GM12878 (cell line): ENCODE results near the gene MOG. TPM values are rescaled to one million over a fixed set of nuclear protein-coding genes. Genes with fewer than 3 reads are reported as not detected.

ENCODE experiments used
- ATAC-seq: fragments of 200-7000 bp; cut with Tn5 transposase; 3 replicates; pipeline ENCODE4 v1.9.1; 2020; ENCODE audit warnings: mild to moderate bottlenecking, moderate library complexity
- BruUV-seq: library from RNA; stranded (reverse); fragments of 400-500 nt; replicated peaks from 2 replicates; lab custom pipeline; 2021; lab: Mats Ljungman, UMichigan
- CTCF ChIA-PET: fragments of 300-600 bp; sonication (Branson Sonifier 250); formaldehyde crosslinking; extraction: SDS; loops from one replicate; lab custom pipeline; 2021; ENCODE audit warnings: inconsistent platforms; lab: Yijun Ruan, JAX
- POLR2A ChIA-PET: fragments of 350-600 bp; formaldehyde crosslinking; extraction: SDS; loops from one replicate; lab custom pipeline; 2021; ENCODE audit warnings: inconsistent platforms; lab: Charles Lee
- RAD21 ChIA-PET: fragments of 300-600 bp; sonication (Branson Sonifier 250); formaldehyde crosslinking; loops from one replicate; lab custom pipeline; 2023; ENCODE audit warnings: antibody characterized with exemption; ENCODE audit not compliant: unreplicated experiment; lab: Charles Lee
- SMC1A ChIA-PET: fragments of 300-600 bp; sonication (Branson Sonifier 250); formaldehyde crosslinking; loops from one replicate; lab custom pipeline; 2023; ENCODE audit not compliant: unreplicated experiment, uncharacterized antibody; lab: Charles Lee
- DNase-seq: peaks from one replicate; pipeline ENCODE4 v3.0.0-alpha.2; 2011; ENCODE audit warnings: low read depth, low spot score
- FAIRE-seq: peaks from 3 replicates; lab custom pipeline; 2011; peaks lifted over from hg19 to GRCh38; lab: Jason Lieb, UNC
- H2AFZ ChIP-seq: 2 replicates; pipeline ENCODE4 v1.6.0; 2011; ENCODE audit warnings: low read depth, low read length, control low read depth; ENCODE audit not compliant: control insufficient read depth
- H3K27ac ChIP-seq: 2 replicates; pipeline ENCODE4 v1.5.1; 2011; ENCODE audit warnings: control low read depth; ENCODE audit not compliant: control insufficient read depth, insufficient read depth
- H3K27me3 ChIP-seq, 2 experiments: replicated peaks in 1 of 2; 2 replicates each; pipeline versions ENCODE4 v1.6.0 to v1.6.1; 2011; ENCODE audit warnings: low read length in 1 of 2; ENCODE audit not compliant: control insufficient read depth in 2 of 2, insufficient read depth in 2 of 2
- H3K36me3 ChIP-seq, 2 experiments: 2 replicates each; pipeline ENCODE4 v1.5.1; 2011; ENCODE audit warnings: low read length in 1 of 2; ENCODE audit not compliant: control insufficient read depth in 2 of 2, insufficient read depth in 2 of 2
- H3K4me1 ChIP-seq: 2 replicates; pipeline ENCODE4 v1.6.1; 2011; ENCODE audit warnings: mild to moderate bottlenecking, low read length, moderate library complexity, mixed read lengths; ENCODE audit not compliant: control insufficient read depth, insufficient read depth
- H3K4me2 ChIP-seq: 2 replicates; pipeline ENCODE4 v1.6.0; 2011; ENCODE audit warnings: control low read depth; ENCODE audit not compliant: control insufficient read depth, insufficient read depth
- H3K4me3 ChIP-seq: fragments of 200-600 bp; sonication (generic); 2 replicates; pipeline ENCODE4 v1.5.1; 2016
- H3K79me2 ChIP-seq: 2 replicates; pipeline ENCODE4 v1.6.0; 2011; ENCODE audit warnings: low read length; ENCODE audit not compliant: control insufficient read depth, insufficient read depth
- H3K9ac ChIP-seq: 2 replicates; pipeline ENCODE4 v1.8.0; 2011; ENCODE audit warnings: low read length, control low read depth, mixed read lengths; ENCODE audit not compliant: control insufficient read depth, insufficient read depth
- H3K9me3 ChIP-seq: replicated peaks from 3 replicates; pipeline ENCODE4 v1.5.1; 2011; ENCODE audit warnings: mild to moderate bottlenecking, low read length; ENCODE audit not compliant: control insufficient read depth, insufficient read depth
- H4K20me1 ChIP-seq: 2 replicates; pipeline ENCODE4 v1.6.0; 2011; ENCODE audit not compliant: control insufficient read depth, insufficient read depth
- ATF7 ChIP-seq: fragments of 450-650 bp; IDR thresholded peaks from 2 replicates; pipeline ENCODE4 v1.6.1; 2016; ENCODE audit warnings: low read depth, mild to moderate bottlenecking
- BMI1 ChIP-seq: fragments of 450-650 bp; IDR thresholded peaks from 2 replicates; pipeline ENCODE4 v1.6.1; 2016; ENCODE audit warnings: mild to moderate bottlenecking, moderate library complexity, borderline replicate concordance
- BRCA1 ChIP-seq: IDR thresholded peaks from 2 replicates; pipeline ENCODE4 v1.6.1; 2011; ENCODE audit warnings: low read depth, low read length, improper control_type of control experiment
- CBFB ChIP-seq: IDR thresholded peaks from 2 replicates; pipeline ENCODE4 v1.6.1; 2016; ENCODE audit warnings: antibody characterized with exemption, low read depth
- CEBPB ChIP-seq, 2 experiments: fragments of 150-350 bp in 1 of 2; IDR thresholded peaks; 2 replicates each; pipeline ENCODE4 v1.6.1; 2012 to 2014; ENCODE audit warnings: low read depth in 2 of 2, low read length in 2 of 2, borderline replicate concordance in 1 of 2, inconsistent platforms in 1 of 2
- CTCF ChIP-seq, 3 experiments: IDR thresholded peaks in 2 of 3; conservative IDR thresholded peaks in 1 of 3; 2 replicates each; pipeline ENCODE4 v1.5.1; 2011; ENCODE audit warnings: low read depth in 3 of 3, low read length in 3 of 3, mild to moderate bottlenecking in 3 of 3, control low read depth in 2 of 3, moderate library complexity in 2 of 3, inconsistent platforms in 1 of 3, mixed read lengths in 1 of 3; ENCODE audit not compliant: control insufficient read depth in 2 of 3, insufficient read depth in 1 of 3; ENCODE audit errors: extremely low read depth in 1 of 3
- IKZF2 ChIP-seq, 2 experiments: fragments of 450-650 bp; IDR thresholded peaks; 2 replicates each; pipeline ENCODE4 v1.6.1; 2017; ENCODE audit warnings: mild to moderate bottlenecking in 2 of 2, moderate library complexity in 2 of 2
- KDM1A ChIP-seq: fragments of 200-600 bp; sonication (generic); IDR thresholded peaks from 2 replicates; pipeline ENCODE4 v1.6.1; 2016; ENCODE audit warnings: borderline replicate concordance
- NBN ChIP-seq: fragments of 450-650 bp; IDR thresholded peaks from 2 replicates; pipeline ENCODE4 v1.6.1; 2016
- NFYA ChIP-seq: IDR thresholded peaks from 2 replicates; pipeline ENCODE4 v1.6.1; 2011; ENCODE audit warnings: low read depth, mild to moderate bottlenecking, low read length, improper control_type of control experiment, borderline replicate concordance
- NR2C1 ChIP-seq: fragments of 450-650 bp; IDR thresholded peaks from 2 replicates; pipeline ENCODE4 v1.6.1; 2017; ENCODE audit warnings: antibody characterized with exemption, mild to moderate bottlenecking, moderate library complexity
- NR2C2 ChIP-seq: IDR thresholded peaks from 2 replicates; pipeline ENCODE4 v1.6.1; 2011; ENCODE audit warnings: borderline replicate concordance, low read depth; ENCODE audit not compliant: control insufficient read depth, insufficient read length
- RCOR1 ChIP-seq: conservative IDR thresholded peaks from 2 replicates; pipeline ENCODE4 v1.6.1; 2012; ENCODE audit warnings: low read depth, low read length, improper control_type of control experiment
- RELB ChIP-seq: fragments of 450-650 bp; IDR thresholded peaks from 2 replicates; pipeline ENCODE4 v1.6.1; 2017; ENCODE audit warnings: low read depth, mild to moderate bottlenecking, moderate library complexity
- RUNX3 ChIP-seq: IDR thresholded peaks from 2 replicates; pipeline ENCODE4 v1.6.1; 2012; ENCODE audit warnings: low read length, inconsistent platforms
- SIN3A ChIP-seq: IDR thresholded peaks from 2 replicates; pipeline ENCODE4 v1.6.1; 2012; ENCODE audit warnings: low read depth, low read length, improper control_type of control experiment
- SMARCA5 ChIP-seq: fragments of 450-650 bp; IDR thresholded peaks from 2 replicates; pipeline ENCODE4 v1.6.1; 2017; ENCODE audit warnings: mild to moderate bottlenecking
- SMC3 ChIP-seq: IDR thresholded peaks from 2 replicates; pipeline ENCODE4 v1.6.1; 2011; ENCODE audit warnings: low read length, improper control_type of control experiment, borderline replicate concordance
- TARDBP ChIP-seq: IDR thresholded peaks from 2 replicates; pipeline ENCODE4 v1.6.1; 2016; ENCODE audit warnings: borderline replicate concordance
- TCF3 ChIP-seq: IDR thresholded peaks from 2 replicates; pipeline ENCODE4 v1.6.1; 2012; ENCODE audit warnings: low read depth, mild to moderate bottlenecking, low read length, borderline replicate concordance; ENCODE audit not compliant: insufficient read depth
- TCF7 ChIP-seq: IDR thresholded peaks from 2 replicates; pipeline ENCODE4 v1.6.1; 2014; ENCODE audit warnings: antibody characterized with exemption, borderline replicate concordance
- ZNF217 ChIP-seq: fragments of 450-650 bp; IDR thresholded peaks from 2 replicates; pipeline ENCODE4 v1.6.1; 2017; ENCODE audit warnings: antibody characterized with exemption, mild to moderate bottlenecking
- WGBS: methylation state at CpG from one replicate; pipeline ENCODE4 v1.1.6; 2016; ENCODE audit warnings: low lambda C conversion rate; ENCODE audit not compliant: insufficient replicate concordance, insufficient coverage; ENCODE audit errors: missing lambda C conversion rate; 5-methylcytosine and 5-hydroxymethylcytosine counted together
- in situ Hi-C: fragments of 300-500 bp; cut with MboI; formaldehyde crosslinking; loops from 9 replicates; pipeline ENCODE4 v1.14.3; 2018; ENCODE audit warnings: mixed read lengths
- intact Hi-C: fragments of 100-400 bp; cut with micrococcal nuclease; formaldehyde crosslinking; loops from one replicate; pipeline ENCODE4 v1.14.2; 2022; ENCODE audit not compliant: unreplicated experiment
- polyA plus RNA-seq, 11 experiments: library from polyadenylated mRNA; depleted of rRNA in 4 of 11; unstranded in 6 of 11; stranded (reverse) in 5 of 11; fragments of >200 nt; fragmentation: Nextera tagmentation in 4 of 11; fragmentation: Illumina TruSeq in 1 of 11; extraction: Ambion mirVana in 4 of 11; extraction: Trizol in 1 of 11; gene quantifications; 1 replicate in 1 of 11; 2 replicates in 10 of 11; pipeline versions ENCODE4 v1.2.1 to v1.2.3, GENCODE V29; 2011 to 2016; ENCODE audit warnings: inconsistent platforms in 2 of 11, missing spikeins in 2 of 11, low read depth in 1 of 11
- total RNA-seq, 4 experiments: library from RNA; depleted of rRNA in 3 of 4; stranded (reverse); fragments of >200 nt in 3 of 4; fragmentation: Illumina TruSeq in 1 of 4; extraction: Trizol in 1 of 4; gene quantifications; 2 replicates each; pipeline versions ENCODE4 v1.2.1 to v1.2.3, GENCODE V29; 2013 to 2021

MOG gene
- total and polyA plus RNA-seq, 10 of the 15 experiments (the other 5 are each of a cell fraction or from before 2014, with no cell fraction given): not detected

- peaks cover 12% of the 10 kb centered on the region for H3K4me1 ChIP-seq
- H3K27me3 ChIP-seq: no peaks in the 10 kb centered on the region
- in situ Hi-C loops: no loop called here
- H3K36me3 ChIP-seq: no peaks in the 10 kb centered on the region
- no TSS peak for BruUV-seq
- FAIRE-seq (peak; percentile 78), DNase-seq (no peak), ATAC-seq (peak; percentile 45)
- no peaks in the 10 kb centered on the region for H3K9me3 ChIP-seq
- no peak overlapping the region for H3K4me2 ChIP-seq
- SMC1A ChIA-PET: interaction anchor here (0.6 to 1.8 kb wide), 4 partner anchors 44 to 102 kb away, joined by 3 to 9 read pairs (median 4); no protein-coding TSS in a partner anchor
- no peaks in the 10 kb centered on the region for H4K20me1 ChIP-seq
- H2AFZ ChIP-seq: no peak overlapping the region
- RAD21 ChIA-PET: no interaction called here
- no peak overlapping the region for H3K27ac ChIP-seq
- H3K79me2 ChIP-seq: no peaks in the 10 kb centered on the region
- intact Hi-C loops: loop anchor here (2.0 to 10.0 kb wide), 3 partner anchors 45 to 183 kb away; no protein-coding TSS in a partner anchor
- CTCF ChIA-PET: interaction anchor here (0.5 to 9.9 kb wide), 18 partner anchors 7 to 409 kb away, joined by 3 to 113 read pairs (median 16); partner anchors contain the start of genes GABBR1, OR12D3 and POLR1H
- no peak overlapping the region for H3K4me3 ChIP-seq
- WGBS: 34% methylated on average over 5 of the region's 8 CpGs
- no peak overlapping the region for H3K9ac ChIP-seq
- POLR2A ChIA-PET: interaction anchor here (1.5 kb wide), 1 partner anchor 18 kb away, joined by 4 read pairs; the partner anchor contains the start of gene GABBR1
- no peak for TF ChIP-seq RCOR1
- no peak for TF ChIP-seq IKZF2 (IDR thresholded peaks at IDR 0.05)
- TF ChIP-seq CTCF (IDR thresholded peaks at IDR 0.05 in 2 of 3, conservative IDR thresholded peaks at IDR 0.05 in 1 of 3; ENCODE audit: control insufficient read depth in 2 of 3, extremely low read depth in 1 of 3, insufficient read depth in 1 of 3, low read depth in 3 of 3, low read length in 3 of 3): peak; percentile 51 to 68 (median 60); a peak in 5 of 6 replicates
- no peak for TF ChIP-seq TARDBP
- no peak for TF ChIP-seq NR2C2
- TF ChIP-seq ZNF217: no peak
- no peak for TF ChIP-seq TCF3
- TF ChIP-seq KDM1A: no peak
- no peak for TF ChIP-seq CEBPB (IDR thresholded peaks at IDR 0.05; ENCODE audit: borderline replicate concordance in 1 of 2, low read depth in 2 of 2, low read length in 2 of 2)
- TF ChIP-seq BMI1: no peak
- TF ChIP-seq NFYA: no peak
- 0 out of 2 replicates have a peak, but pooled peaks have one; percentile 14 for TF ChIP-seq SMARCA5
- no peak for TF ChIP-seq TCF7
- no peak for TF ChIP-seq RUNX3
- TF ChIP-seq NBN: no peak
- no peak for TF ChIP-seq BRCA1
- TF ChIP-seq ATF7: no peak
- no peak for TF ChIP-seq RELB
- no peak for TF ChIP-seq CBFB
- no peak for TF ChIP-seq NR2C1
- TF ChIP-seq SMC3: peak; percentile 15; the same call in 1 of the 2 replicates
- no peak for TF ChIP-seq SIN3A
Measured at GRCh38 chr6:29651413-29652197, 5.3 kb upstream of the MOG start.
